ENCODE measurements around the gene SLC26A8. TPM values are rescaled to one million over a fixed set of nuclear protein-coding genes. Genes with fewer than 3 reads are reported as not detected.
A peak's percentile ranks its signal among the peaks of the same experiment; 100 is the strongest.
"Not testable (repeated sequence)": the region's sequence is repeated elsewhere in the genome, so short reads cannot be mapped to it uniquely, and the experiment has no call there.

The SLC26A8 gene
- total RNA-seq, 1 donor from 2014 or later: not detected

DNA sequence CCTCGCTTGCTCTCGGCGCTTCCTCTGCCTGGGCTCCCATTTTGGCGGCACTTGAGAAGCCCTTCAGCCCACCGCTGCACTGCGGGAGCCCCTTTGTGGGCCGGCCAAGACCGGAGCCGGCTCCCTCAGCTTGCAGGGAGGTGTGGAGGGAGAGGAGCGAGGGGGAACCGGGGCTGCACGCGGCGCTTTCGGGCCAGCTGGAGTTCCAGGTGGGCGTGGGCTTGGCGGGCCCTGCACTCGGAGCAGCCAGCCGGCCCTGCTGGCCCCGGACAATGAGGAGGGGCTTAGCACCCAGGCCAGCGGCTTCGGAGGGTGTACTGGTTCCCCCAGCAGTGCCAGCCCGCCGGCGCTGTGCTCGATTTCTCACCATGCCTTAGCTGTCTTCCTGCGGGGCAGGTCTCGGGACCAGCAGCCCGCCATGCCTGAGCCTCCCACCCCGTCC lies 93.3 kb downstream of the SLC26A8 start:
- intact Hi-C loops (cut with DNase I): no loop called here
- ATAC-seq (ENCODE audit: poor library complexity): no peak
- DNase-seq: no peak

DNA sequence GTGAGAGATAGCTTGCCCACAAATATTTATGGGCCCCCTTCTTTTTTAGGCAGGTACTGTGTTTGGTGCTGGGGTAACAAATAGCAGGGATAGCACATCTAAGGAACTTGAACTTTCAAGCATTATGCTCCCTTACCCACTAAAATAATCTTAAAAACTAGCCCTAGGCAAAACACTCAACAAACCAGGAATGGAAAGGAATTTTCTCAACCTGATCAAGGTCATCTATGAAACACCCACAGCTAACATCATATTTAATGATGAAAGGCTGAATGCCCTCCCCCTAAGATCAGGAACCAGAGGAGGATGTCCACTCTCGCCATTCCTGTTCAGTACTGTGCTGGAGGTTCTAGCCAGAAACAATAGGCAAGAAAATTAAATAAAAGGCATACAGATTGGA lies 94.8 kb downstream of the SLC26A8 start:
- no peak for ATAC-seq (ENCODE audit: poor library complexity)
- intact Hi-C loops (cut with DNase I): no loop called here

GRCh38 chr6:35926509-35927215 lies 97.8 kb downstream of the SLC26A8 start:
- ATAC-seq (ENCODE audit: poor library complexity): no peak
- DNase-seq: no peak
- intact Hi-C loops (cut with DNase I): no loop called here

More for the DNA sequence above, 94.8 kb downstream of the SLC26A8 start:
- no peak for DNase-seq

DNA sequence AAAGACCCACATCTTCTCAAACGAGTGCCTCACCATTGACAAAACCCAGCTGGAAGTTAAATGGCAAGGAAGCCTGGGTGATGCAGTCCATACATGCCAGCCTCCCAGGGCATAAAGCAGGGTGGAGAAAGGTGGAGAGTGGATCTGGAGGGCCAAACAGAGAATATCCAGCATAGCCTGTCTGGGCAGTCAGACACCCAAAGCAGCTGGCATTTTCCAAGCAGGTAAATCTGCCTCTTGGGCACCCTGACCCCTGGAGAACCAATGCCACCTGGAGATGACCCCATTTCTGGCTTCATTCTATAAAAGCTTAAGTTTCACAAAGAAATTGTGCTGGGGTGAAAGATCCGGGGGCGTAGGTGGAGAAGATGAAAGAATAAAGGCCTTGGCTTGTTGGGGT lies 98.5 kb downstream of the SLC26A8 start:
- intact Hi-C loops (cut with DNase I): no loop called here
- ATAC-seq (ENCODE audit: poor library complexity): no peak
- no peak for DNase-seq

- intact Hi-C loops (cut with DNase I): no loop called here
- ATAC-seq (ENCODE audit: poor library complexity): no peak
- DNase-seq: no peak
Measured at GRCh38 chr6:35924146-35924545, 100.3 kb downstream of the SLC26A8 start.

DNA sequence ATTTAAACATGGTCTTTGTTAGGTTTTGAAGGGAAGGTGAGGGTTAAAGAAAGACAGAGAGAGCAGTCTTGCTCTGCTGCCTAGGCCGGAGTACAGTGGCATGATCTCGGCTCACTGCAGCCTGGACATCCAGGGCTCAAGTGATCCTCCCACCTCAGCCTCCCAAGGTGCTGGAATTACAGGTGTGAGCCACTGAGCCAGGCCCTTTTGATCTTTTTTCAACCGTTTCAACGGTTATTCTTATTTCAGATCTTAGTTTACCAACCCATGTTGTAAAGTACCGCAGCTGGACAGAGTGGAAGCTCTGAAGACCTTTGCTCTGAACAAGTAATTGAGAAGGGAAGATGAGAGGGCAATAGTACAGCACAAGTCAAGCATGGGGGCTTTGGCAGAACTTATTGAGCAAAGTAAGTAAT lies 102.3 kb downstream of the SLC26A8 start:
- DNase-seq: no peak
- no peak for ATAC-seq (ENCODE audit: poor library complexity)
- intact Hi-C loops (cut with DNase I): no loop called here

GRCh38 chr6:35920793-35921732 lies 103.4 kb downstream of the SLC26A8 start, which contains the start of gene SRPK1:
TSS of gene SRPK1 (minus strand) at chr6:35921098. CDS start at chr6:35921056, 42 bp downstream.
- intact Hi-C loops (cut with DNase I): no loop called here
- ATAC-seq (ENCODE audit: poor library complexity) (peak; percentile 98), DNase-seq (peak; percentile 94)

GRCh38 chr6:35919827-35920751 lies 104.4 kb downstream of the SLC26A8 start:
- peak; percentile 26 for ATAC-seq (ENCODE audit: poor library complexity)
- intact Hi-C loops (cut with DNase I): no loop called here
- peak; percentile 37 for DNase-seq

- no peak for DNase-seq
- ATAC-seq (ENCODE audit: poor library complexity): no peak
- intact Hi-C loops (cut with DNase I): no loop called here
Measured at GRCh38 chr6:35919085-35919826, 105.2 kb downstream of the SLC26A8 start.

DNA sequence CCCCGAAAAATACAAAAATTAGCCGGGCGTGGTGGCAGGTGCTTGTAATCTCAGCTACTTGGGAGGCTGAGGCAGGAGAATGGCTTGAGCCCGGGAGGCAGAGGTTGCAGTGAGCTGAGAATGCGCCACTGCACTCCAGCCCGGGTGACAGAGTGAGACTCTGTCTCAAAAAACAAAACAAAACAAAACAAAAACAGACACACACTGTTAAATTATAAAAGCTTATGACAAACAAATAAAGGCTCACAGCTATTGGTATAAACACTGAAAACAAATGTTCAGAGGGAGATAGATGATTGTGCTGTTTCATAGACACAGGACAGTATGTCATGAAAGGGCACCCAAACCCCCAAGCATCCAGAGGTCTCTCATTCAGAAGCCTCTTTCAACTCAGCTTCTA lies 107.5 kb downstream of the SLC26A8 start:
- ATAC-seq (ENCODE audit: poor library complexity); intact Hi-C loops (cut with DNase I); DNase-seq: not testable (repeated sequence)

GRCh38 chr6:35916056-35916455 lies 108.4 kb downstream of the SLC26A8 start:
- ATAC-seq (ENCODE audit: poor library complexity) (no peak), DNase-seq (no peak)
- intact Hi-C loops (cut with DNase I): no loop called here

- ATAC-seq (ENCODE audit: poor library complexity) (no peak), DNase-seq (no peak)
- intact Hi-C loops (cut with DNase I): no loop called here
Measured at GRCh38 chr6:35914536-35914935, 109.9 kb downstream of the SLC26A8 start.

DNA sequence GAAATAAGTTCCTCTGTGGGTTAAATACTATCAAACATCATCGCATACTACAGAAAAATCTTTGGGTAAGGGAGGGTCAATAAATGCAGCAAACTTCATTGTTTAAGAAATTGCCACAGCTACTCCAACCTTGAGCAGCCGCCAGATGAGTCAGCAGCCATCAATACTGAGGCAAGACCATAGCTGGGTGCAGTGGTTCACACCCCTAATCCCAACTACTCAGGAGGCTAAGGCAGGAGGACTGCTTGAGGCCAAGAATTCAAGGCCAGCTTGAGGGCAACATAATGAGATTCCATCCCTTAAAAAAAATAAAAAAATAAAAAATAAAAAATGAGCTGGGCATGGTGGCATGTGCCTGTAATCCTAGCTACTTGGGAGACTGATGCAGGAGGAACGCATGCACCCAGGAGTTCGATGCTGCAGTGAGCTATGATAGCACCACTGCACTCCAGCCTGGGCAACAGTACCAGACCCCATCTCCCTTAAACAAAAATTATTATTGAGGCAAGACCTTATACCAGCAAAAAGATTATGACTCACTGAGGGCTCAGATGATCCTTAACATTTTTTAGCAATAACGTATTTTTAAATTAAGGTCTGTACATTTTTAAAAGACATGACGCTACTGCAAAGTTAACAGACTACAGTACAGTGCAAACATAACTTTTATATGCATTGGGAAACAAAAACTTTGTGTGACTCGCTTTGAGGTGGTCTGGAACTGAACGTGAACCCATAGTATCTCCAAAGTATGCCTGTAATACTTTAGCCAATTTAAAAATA lies 112.4 kb downstream of the SLC26A8 start:
- ATAC-seq (ENCODE audit: poor library complexity) (no peak), DNase-seq (no peak)
- intact Hi-C loops (cut with DNase I): no loop called here

DNA sequence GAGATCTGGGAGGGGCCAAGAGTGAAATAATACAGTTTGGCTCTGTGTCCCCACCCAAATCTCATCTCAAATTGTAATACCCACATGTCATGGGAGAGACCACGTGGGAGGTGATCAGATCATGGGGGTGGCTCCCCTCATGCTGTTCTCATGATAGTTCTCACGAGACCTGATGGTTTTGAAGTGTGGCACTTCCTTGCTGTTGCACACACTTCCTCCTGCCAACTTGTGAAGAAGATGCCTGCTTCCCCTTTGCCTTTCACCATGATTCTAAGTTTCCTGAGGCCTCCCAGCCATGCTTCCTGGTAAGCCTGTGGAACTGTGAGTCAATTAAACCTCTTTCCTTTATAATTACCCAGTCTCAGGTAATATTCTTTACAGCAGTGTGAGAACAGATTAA lies 114.9 kb downstream of the SLC26A8 start:
- intact Hi-C loops (cut with DNase I); ATAC-seq (ENCODE audit: poor library complexity); DNase-seq: not testable (repeated sequence)

DNA sequence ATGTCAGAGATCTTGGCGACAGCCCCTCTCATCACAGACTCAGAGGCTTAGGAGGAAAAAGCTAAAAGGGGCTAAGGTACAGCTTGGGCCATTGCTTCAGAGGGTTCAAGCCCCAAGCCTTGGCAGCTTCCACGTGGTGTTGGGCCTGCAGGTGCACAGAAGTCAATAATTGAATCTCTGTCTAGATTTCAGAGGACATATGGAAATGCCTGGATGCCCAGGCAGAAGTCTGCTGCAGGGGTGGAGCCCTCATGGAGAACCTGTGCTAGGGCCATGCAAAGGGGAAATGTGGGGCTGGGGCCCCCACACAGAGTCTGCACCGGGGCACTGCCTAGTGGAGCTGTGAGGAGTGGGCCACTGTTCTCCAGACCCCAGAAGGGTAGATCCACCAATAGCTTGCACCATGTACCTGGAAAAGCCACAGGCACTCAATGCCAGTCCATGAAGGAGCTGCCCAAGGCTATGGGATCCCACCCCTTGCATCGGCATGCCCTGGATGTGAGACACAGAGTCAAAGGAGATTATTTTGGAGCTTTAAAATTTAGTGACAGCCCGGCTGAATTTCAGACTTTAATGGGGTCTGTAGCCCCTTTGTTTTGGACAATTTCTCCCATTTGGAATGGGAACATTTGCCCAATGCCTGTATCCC lies 115.6 kb downstream of the SLC26A8 start:
- ATAC-seq (ENCODE audit: poor library complexity); intact Hi-C loops (cut with DNase I); DNase-seq: not testable (repeated sequence)

- ATAC-seq (ENCODE audit: poor library complexity) (no peak), DNase-seq (no peak)
- intact Hi-C loops (cut with DNase I): no loop called here
Measured at GRCh38 chr6:35907750-35908149, 116.7 kb downstream of the SLC26A8 start.

DNA sequence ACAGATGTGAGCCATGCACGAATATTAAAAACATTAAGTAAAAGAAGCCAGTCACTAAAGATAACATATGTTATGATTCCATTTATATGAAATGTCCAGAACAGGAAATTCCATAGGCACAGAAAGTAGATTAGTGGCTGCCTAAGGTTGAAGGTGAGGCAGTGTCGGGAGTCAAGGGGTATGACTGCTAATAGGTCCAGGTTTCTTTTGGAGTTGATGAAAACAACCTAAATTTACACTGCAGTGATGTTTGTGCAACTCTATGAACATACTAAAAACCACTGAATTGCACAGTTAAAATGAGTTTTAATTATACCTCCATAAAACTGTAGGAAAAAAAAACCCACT lies 118.0 kb downstream of the SLC26A8 start:
- DNase-seq (no peak), ATAC-seq (ENCODE audit: poor library complexity) (no peak)
- intact Hi-C loops (cut with DNase I): no loop called here
